ENCODE data around the gene SLC51B.

Gene SLC51B

DNA sequence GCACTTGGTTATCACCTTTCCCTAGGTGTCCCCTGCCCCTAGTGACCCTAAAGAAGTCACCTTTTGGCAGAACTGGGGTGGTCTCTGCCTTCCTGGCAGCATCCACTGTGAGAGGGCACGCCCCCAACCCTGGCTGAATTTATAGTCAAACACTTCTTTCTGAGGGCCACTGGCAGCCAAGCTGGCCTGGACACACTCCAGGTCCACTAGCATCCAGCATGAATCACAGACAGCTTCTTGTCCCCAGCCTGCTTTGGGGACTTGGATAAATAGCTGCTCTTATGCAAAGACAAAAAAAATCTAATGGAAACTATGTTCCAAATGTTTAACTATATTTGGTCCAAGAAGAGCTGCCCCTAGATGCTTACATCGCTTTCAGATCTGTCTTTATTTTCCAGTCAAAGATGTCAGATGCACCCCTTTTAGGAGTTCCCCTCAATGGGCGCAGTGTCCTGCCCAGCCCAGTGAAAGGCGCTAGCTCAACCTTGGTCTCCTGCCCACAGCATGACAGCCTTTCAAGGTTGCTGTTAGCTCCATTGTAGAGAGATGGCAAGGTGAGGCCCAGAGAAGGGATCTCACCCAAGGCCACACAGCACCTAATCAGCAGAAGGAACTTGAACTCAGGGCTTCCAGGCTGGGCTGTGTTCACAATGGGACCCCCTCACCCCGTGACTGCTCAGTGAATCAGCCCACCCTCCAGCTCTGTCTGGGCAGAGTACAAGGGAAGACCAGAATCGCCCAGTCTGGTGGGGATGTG, 15.6 kb downstream of the SLC51B start:
- Histone ChIP-seq H3K36me3 (no peaks in the 10 kb centered on the region), H3K4me3 (no peak overlapping the region), H3K27ac (no peak overlapping the region), H3K4me1 (peaks cover 20% of the 10 kb centered on the region), H4K20me1 (no peaks in the 10 kb centered on the region), H3K27me3 (no peaks in the 10 kb centered on the region), H3K9ac (no peak overlapping the region), H3K4me2 (no peak overlapping the region), H3K9me3 (no peaks in the 10 kb centered on the region)
- no peak for TF ChIP-seq Cebpa-rat (IDR thresholded peaks at IDR 0.05)

GRCh38 chr15:65062061-65062460, 16.9 kb downstream of the SLC51B start:
- Histone ChIP-seq H3K9ac (no peak overlapping the region), H3K27me3 (no peaks in the 10 kb centered on the region), H3K27ac (no peak overlapping the region), H3K9me3 (no peaks in the 10 kb centered on the region), H4K20me1 (no peaks in the 10 kb centered on the region), H3K4me2 (no peak overlapping the region), H3K36me3 (no peaks in the 10 kb centered on the region), H3K4me1 (peaks cover 24% of the 10 kb centered on the region), H3K4me3 (no peak overlapping the region)
- TF ChIP-seq Cebpa-rat (IDR thresholded peaks at IDR 0.05): no peak

DNA sequence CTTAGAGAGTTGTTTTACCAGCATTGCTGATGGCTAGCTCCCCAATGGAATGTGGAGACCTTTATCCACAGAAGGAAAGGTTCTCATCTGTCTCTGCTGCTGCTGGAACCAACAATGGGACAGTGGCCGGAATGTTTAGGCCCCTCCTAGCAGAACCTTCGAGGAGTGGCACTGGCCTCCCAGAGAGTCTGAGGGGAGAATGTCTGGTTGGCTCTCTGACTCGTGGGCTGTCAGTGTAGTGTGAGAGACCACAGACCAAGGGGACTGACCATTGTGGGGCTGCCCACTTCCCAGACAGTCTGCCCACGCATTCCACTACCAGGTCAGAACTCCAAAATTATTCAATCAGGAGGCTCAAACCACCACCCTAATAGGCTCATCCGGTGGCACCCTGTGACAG, 17.5 kb downstream of the SLC51B start:
- Histone ChIP-seq H3K4me2 (no peak overlapping the region), H4K20me1 (no peaks in the 10 kb centered on the region), H3K4me1 (peaks cover 31% of the 10 kb centered on the region), H3K27ac (no peak overlapping the region), H3K27me3 (peaks cover 6% of the 10 kb centered on the region; the same call in 1 of the 2 replicates), H3K9ac (no peak overlapping the region), H3K9me3 (no peaks in the 10 kb centered on the region), H3K4me3 (no peak overlapping the region), H3K36me3 (no peaks in the 10 kb centered on the region)
- no peak for TF ChIP-seq Cebpa-rat (IDR thresholded peaks at IDR 0.05)

- peak overlapping the region; percentile 56; the same call in 1 of the 2 replicates for H3K9ac ChIP-seq
- H3K4me3 ChIP-seq: peak overlapping the region; percentile 53
- no peak for TF ChIP-seq Cebpa-rat (IDR thresholded peaks at IDR 0.05)
- H3K27ac ChIP-seq: peak overlapping the region; percentile 73
- H3K27me3 ChIP-seq: peaks cover 12% of the 10 kb centered on the region; the same call in 1 of the 2 replicates
- peak overlapping the region; percentile 88 for H3K4me2 ChIP-seq
- H4K20me1 ChIP-seq: no peaks in the 10 kb centered on the region
- H3K4me1 ChIP-seq: peaks cover 65% of the 10 kb centered on the region
- no peaks in the 10 kb centered on the region for H3K36me3 ChIP-seq
- no peaks in the 10 kb centered on the region for H3K9me3 ChIP-seq
Observed at GRCh38 chr15:65066001-65066634, 20.9 kb downstream of the SLC51B start.

DNA sequence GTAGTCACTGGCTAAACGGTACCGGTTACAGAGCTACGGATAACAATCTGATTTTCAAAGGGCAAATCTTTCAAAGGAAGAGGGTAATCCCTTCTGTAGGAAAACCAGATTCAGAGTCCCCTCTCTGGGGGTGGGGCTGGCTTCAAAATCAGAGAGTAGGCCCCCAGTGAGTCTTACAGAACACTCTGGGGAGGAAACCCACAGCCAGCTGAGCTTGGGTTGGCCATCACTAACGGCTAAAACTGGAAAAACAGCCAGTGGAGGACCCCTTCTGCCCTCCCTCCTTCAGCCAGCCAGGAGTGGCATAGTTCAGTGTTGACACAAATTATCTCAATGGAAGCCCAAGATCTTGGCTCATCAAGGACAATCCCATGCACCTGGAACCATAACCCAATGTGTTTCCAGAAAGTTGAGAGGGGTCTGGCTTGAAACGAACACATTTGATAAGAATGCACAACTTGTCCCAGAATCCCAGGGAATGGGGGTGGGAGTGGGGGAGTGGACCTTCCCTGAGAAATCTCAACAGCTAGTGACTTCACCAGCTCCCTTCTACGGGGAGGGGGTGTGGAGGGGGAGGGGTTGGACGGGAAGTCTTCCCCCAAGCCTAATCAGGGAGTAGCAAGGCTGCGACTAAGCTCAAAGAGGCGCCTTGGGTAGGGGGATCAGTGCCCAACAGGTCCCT, 21.6 kb downstream of the SLC51B start:
- H4K20me1 ChIP-seq: no peaks in the 10 kb centered on the region
- H3K4me1 ChIP-seq: peaks cover 71% of the 10 kb centered on the region
- peak overlapping the region; percentile 73 for H3K27ac ChIP-seq
- peaks cover 12% of the 10 kb centered on the region; the same call in 1 of the 2 replicates for H3K27me3 ChIP-seq
- no peak for TF ChIP-seq Cebpa-rat (IDR thresholded peaks at IDR 0.05)
- H3K4me2 ChIP-seq: peak overlapping the region; percentile 88
- H3K9me3 ChIP-seq: no peaks in the 10 kb centered on the region
- H3K9ac ChIP-seq: peak overlapping the region; percentile 56; the same call in 1 of the 2 replicates
- H3K36me3 ChIP-seq: no peaks in the 10 kb centered on the region
- peak overlapping the region; percentile 53 for H3K4me3 ChIP-seq

GRCh38 chr15:65067317-65067644, 22.1 kb downstream of the SLC51B start:
- Histone ChIP-seq H3K4me3 (peak overlapping the region; percentile 53), H3K27ac (peak overlapping the region; percentile 73; the same call in 1 of the 2 replicates), H3K9ac (peak overlapping the region; percentile 56; the same call in 1 of the 2 replicates), H3K27me3 (peaks cover 12% of the 10 kb centered on the region; the same call in 1 of the 2 replicates), H3K4me2 (peak overlapping the region; percentile 88), H3K9me3 (no peaks in the 10 kb centered on the region), H3K4me1 (peaks cover 76% of the 10 kb centered on the region), H3K36me3 (no peaks in the 10 kb centered on the region), H4K20me1 (no peaks in the 10 kb centered on the region)
- TF ChIP-seq Cebpa-rat (IDR thresholded peaks at IDR 0.05): no peak

GRCh38 chr15:65067645-65068402, 22.6 kb downstream of the SLC51B start, which contains the start of gene RASL12:
RASL12 (minus strand) TSS chr15:65067991; CDS start chr15:65067835, 156 bp downstream.
- Histone ChIP-seq H3K27me3 (peaks cover 12% of the 10 kb centered on the region; the same call in 1 of the 2 replicates), H4K20me1 (no peaks in the 10 kb centered on the region), H3K9ac (peak within 1 kb of the TSS; percentile 56; the same call in 1 of the 2 replicates), H3K27ac (peak within 1 kb of the TSS; percentile 73), H3K4me2 (peak within 1 kb of the TSS; percentile 88), H3K9me3 (peaks cover 5% of the 10 kb centered on the region), H3K4me1 (peaks cover 82% of the 10 kb centered on the region), H3K4me3 (peak within 1 kb of the TSS; percentile 53), H3K36me3 (no peaks in the 10 kb centered on the region)
- TF ChIP-seq Cebpa-rat (IDR thresholded peaks at IDR 0.05): no peak

- Histone ChIP-seq H3K4me1 (peaks cover 84% of the 10 kb centered on the region), H3K4me2 (peak overlapping the region; percentile 88), H3K27me3 (peaks cover 12% of the 10 kb centered on the region; the same call in 1 of the 2 replicates), H3K27ac (peak overlapping the region; percentile 73; the same call in 1 of the 2 replicates), H4K20me1 (no peaks in the 10 kb centered on the region), H3K9me3 (peaks cover 10% of the 10 kb centered on the region), H3K9ac (no peak overlapping the region), H3K4me3 (no peak overlapping the region), H3K36me3 (no peaks in the 10 kb centered on the region)
- no peak for TF ChIP-seq Cebpa-rat (IDR thresholded peaks at IDR 0.05)
Observed at GRCh38 chr15:65068403-65068788, 23.2 kb downstream of the SLC51B start.

GRCh38 chr15:65069179-65069578, 24.0 kb downstream of the SLC51B start:
- no peak overlapping the region for H3K9ac ChIP-seq
- H3K4me3 ChIP-seq: no peak overlapping the region
- peaks cover 12% of the 10 kb centered on the region for H3K9me3 ChIP-seq
- H3K4me1 ChIP-seq: peaks cover 84% of the 10 kb centered on the region
- TF ChIP-seq Cebpa-rat (IDR thresholded peaks at IDR 0.05): no peak
- peak overlapping the region; percentile 88 for H3K4me2 ChIP-seq
- H3K36me3 ChIP-seq: no peaks in the 10 kb centered on the region
- H3K27me3 ChIP-seq: peaks cover 12% of the 10 kb centered on the region; the same call in 1 of the 2 replicates
- no peak overlapping the region for H3K27ac ChIP-seq
- no peaks in the 10 kb centered on the region for H4K20me1 ChIP-seq

Data from BLaER1 (cell line).